HG02588 (cell line): ENCODE data around the gene CCL28.

Experiments
- ATAC-seq: cut with Tn5 transposase; IDR thresholded peaks from one replicate; pipeline ENCODE4 v1.9.1; 2021; ENCODE audit warnings: mild to moderate bottlenecking, moderate library complexity; ENCODE audit not compliant: unreplicated experiment

Gene CCL28

DNA sequence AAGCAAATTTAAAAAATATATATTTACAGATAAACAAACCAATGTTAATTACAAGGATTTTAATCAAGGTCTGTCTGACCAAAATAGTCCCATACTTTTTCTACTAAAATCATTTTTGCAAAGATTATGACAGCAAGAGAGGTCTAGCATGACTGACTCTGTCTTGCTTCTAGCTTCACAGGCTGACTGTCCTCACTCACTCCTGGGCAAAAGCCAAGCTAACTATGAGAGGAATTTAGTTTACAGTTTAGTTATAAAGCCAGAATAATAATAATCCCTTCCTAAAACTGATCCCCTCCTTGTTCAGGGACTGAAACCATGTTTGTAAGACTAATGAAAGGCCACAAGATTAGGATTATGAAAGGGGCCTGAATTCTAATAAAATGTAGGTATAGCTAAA, 53.5 kb downstream of the CCL28 start:
- ATAC-seq, result no peak

DNA sequence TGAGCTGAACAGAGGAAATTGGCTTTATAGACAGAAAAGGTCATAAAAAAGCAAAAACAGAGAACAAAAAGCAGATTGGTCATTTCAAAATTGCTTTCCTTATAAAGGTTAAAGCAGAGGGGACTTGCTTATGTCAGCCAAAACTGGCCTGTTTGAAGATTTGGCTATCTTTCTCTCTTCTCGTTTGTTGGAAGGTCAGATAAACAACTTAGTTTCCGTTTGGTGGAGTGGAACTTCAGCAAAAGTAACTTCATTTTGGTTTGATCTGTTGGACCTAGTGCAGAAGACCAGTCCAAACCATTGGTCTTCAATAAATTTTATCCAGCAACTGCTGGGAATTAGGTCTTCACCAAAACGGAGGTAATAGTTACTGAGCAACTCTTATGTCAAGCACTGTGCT, 53.9 kb downstream of the CCL28 start:
- no peak for ATAC-seq

DNA sequence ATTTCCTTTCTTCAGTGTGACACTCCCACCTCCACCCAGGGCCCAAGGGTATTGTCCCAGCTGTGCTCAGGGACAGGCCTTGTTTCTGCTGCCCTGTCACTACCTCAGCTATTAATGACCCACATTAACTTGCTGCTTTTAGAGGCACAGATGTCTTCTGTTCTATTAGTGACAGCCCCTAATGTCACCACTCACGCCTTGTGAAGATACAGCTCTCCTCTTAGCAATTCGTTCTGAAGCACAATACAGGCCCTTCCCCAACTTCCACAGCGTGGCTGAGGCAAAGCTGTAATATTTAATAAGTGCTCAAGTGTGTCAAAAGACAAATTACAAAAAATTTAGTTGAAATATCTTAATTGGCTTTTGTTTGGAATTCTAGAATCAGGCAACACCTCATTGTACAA, 54.3 kb downstream of the CCL28 start:
- no peak for ATAC-seq

DNA sequence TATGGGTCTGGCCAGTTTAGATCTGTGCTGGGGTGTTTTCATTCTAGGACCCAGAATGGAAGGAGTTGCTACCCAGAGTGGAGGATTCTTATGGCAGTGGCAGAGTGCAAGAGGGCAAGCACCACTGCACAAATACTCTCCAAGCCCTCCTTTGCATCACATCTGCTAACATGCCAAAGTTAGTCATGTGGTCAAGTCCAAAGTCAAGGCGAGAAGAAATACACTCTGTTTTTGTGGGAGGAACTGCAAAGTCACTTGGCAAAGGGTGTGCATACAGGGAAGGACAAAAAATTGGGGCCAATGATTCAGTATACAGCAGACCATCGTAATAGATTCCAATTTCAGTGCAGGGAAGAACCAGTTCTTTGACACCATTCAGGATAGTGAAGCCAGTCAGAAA, 55.1 kb downstream of the CCL28 start:
- no peak for ATAC-seq

DNA sequence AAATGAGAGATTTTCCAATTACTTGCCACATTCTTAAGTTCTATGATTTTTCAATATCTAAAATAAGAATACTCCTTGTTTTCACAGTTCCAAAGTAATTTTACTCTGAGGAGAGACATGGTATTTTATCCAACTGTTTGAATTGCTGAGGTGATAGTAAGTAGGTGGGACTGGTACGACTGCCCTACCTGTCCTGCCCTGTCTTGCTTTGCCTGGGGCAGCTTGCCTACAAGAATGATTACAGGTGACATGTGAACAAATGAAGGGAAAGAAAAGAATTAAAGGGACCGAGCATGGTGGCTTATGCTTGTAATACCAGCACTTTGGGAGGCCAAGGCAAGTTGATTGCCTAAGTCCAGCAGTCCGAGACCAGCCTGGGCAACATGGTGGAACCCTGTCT, 57.4 kb downstream of the CCL28 start:
- no peak for ATAC-seq

DNA sequence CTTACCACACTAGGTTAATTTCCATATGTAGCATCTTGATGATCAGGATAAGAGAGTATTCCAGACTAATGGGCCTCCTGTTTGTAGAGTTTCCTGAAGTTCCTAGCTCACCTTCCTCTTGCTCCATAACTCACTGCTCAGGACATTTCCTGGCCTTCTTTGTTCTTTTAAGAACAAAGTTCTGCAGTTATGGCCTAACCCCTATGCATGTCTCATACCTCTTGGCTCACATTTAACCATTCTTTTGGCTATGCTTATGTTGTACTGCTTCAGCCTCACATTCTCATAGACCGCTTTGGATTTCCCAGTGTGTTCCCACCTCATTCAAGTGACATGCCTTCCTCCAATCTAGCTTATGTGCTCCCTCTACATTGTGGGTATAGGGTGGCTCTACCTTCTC, 58.5 kb downstream of the CCL28 start:
- no peak for ATAC-seq

DNA sequence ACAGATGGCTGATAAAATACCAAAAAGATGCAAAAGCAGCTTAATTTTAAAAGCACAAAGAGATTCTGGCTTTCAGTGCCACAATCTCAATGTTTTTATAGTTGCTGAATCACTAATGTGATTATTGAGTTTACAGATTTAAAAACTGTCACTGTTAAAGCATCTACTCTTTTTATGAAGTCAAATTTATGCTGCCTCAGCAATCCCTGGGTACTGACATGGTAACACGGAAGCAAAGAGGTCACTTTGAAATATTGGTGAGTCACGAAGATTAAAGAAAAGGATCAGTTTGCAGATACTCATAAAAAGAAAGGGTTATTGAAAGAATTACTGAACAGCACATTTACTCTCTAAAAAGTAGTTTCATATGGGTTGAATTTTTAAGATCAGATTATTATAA, 59.3 kb downstream of the CCL28 start:
- no peak for ATAC-seq

DNA sequence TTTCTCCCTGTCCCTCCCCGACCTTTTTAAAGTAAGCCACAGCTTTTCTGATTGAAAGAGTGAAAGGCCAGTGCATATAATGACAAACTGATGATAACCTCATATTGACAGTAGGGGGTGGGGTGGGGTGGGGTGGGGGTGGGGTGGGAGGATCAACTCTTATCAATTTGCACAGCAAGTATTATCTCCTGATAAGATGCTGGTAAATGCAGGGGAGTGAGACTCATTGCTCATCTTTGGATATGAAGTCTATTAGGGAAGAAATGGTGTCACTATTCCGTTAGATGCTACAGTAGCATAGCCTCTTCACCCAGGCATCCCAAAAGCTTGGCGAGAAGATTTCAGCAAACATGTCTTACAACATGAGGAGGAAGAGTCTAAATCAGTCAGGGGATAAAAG, 60.1 kb downstream of the CCL28 start:
- ATAC-seq, result no peak

DNA sequence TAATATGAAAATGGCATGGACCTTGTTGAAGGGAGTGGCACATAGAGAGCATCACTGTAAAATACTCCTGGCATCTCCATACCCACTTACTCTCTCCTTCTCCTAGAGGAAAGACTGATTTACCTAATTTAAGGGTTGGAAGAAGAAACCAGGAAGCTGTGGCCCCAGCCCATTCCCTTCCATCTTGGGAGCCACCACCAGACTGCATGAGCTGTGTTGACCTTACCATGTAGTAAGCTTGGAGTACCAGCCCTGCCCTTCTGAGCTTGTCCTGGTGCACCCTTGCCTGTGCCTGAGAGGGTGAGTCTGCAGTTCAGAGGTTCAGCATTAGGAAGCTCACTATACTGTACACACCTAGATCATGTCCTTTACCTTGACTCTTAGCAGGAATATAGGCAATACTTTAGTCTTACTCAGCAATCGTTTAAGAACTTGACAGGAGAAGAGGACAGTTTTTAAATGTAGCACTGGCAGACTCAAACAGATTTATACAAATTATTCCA, 63.3 kb downstream of the CCL28 start:
- ATAC-seq, result no peak

DNA sequence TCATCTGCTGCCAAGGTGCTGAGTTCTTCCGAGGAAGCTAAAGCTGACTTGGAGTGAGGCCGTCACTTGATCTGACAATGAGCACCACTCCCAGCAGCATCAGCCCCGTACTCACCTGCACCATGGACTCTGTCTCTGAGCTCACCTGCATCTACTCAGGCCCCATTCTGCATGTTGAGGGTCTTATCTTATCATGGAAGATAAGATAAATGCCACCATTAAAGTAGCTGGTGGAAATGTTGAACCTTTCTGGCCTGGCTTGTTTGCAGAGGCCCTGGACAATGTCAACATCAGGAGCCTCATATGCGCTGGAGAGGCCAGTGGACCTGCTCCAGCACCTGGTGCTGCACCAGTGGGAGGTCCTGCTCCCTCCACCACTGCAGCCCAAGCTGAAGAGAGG, 64.0 kb downstream of the CCL28 start:
- ATAC-seq, result no peak

DNA sequence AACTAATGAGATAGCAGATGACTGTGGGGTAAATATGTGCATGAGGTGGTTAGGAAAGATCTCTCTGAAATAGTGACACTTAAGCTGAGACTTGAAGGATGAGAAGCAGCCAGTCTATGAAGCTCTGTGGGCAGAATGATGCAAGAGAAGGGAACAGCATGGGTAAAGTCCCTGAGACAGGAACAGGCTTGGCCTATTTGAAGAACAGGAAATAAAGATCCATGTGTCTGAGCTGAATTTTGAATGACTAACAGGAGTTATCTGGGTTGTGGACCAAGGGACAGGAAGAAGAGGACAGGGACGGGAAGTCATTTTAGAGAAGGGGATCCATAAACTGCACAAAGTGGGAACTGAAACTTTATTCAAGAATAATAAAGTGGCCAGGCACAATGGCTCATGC, 73.3 kb downstream of the CCL28 start:
- no peak for ATAC-seq

DNA sequence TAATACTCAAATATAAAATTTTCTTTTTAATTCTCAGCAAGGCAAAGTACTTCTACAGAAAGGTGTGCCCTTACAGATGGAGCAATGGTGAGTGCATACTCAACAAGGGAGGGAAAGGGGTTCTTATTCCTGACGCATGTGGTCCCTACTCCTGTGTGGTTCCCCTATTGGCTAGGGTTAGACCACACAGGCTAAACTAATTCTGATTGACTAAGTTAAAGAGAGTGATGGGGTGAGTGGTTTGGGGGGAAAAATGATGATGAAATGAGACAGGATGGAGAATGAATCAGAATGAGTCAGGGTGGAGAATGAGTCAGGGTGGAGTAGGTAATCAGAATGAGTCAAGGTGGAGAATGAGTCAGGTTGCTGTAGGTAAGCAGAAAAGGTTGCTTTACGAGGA, 76.0 kb downstream of the CCL28 start:
- no peak for ATAC-seq

DNA sequence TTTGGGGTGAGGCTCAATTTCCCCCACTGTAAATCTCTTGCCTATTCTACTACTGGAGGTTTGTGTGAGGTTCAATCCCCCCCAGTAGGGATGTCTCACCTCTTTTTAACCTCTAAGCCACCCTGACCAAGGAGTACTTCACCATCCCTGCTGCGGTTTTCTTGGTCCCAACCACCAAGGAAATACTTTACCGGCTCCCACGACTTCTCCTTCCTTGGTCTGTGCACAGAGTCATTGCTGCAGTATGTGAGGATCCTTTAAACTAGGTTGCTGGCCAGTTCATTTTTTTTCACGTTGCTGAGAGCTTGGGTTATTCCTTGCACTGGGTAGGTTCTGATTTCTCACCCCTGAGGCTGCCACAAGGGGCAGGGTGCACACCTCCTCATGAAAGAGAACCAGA, 76.5 kb downstream of the CCL28 start:
- ATAC-seq, result no peak

DNA sequence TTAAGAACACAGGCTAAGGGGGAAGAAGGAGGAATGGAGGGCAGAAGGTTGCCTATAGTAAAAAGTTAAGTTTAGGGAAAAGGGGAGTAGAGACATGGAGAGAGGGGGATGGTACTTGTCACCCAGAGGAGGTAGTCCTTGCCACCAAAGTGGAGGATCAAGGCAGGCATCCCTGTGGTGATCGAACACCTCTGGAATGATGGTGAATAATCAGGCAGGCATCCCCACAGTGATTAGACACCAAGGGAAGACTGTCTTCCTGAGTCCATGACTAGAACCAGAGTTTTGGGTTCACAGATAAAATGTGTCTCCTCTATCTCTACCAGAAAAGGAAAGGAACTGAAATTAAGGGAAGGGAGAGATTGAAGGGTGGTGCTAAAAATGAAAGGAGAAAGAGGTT, 79.8 kb downstream of the CCL28 start:
- no peak for ATAC-seq
